ENCODE measurements around the gene SEC24D.

The SEC24D gene

DNA sequence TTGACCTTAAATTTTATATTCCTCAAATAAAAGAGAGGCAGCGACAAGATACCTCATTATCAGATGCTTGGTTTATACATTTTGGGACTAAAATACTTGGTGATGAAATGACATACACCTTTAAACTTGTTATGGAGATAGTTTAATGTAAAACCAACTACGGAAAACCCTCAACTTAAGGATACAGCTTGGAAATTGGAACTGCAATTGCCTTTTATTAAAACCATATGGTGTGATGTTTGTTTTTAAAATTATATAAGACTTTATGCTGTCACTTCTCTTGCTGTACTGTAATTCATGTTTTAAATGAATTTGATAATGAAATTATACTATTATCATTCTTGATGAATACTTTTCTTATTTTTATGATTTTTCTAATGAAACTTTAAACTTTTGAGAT lies 124.9 kb downstream of the SEC24D start:
- no peak for TF ChIP-seq ZNF560 (tag by site-specific recombination; IDR thresholded peaks at IDR 0.05; ENCODE audit: borderline replicate concordance)
- TF ChIP-seq ZNF555 (tag by site-specific recombination; conservative IDR thresholded peaks at IDR 0.05), result no peak
- TF ChIP-seq ZNF473 (tag by site-specific recombination; IDR thresholded peaks at IDR 0.05), result no peak
- TF ChIP-seq EGR2 (tag by site-specific recombination; IDR thresholded peaks at IDR 0.05; ENCODE audit: low read depth), result no peak
- TF ChIP-seq, protein P1, sequence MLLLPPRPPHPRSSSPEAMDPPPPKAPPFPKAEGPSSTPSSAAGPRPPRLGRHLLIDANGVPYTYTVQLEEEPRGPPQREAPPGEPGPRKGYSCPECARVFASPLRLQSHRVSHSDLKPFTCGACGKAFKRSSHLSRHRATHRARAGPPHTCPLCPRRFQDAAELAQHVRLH (tag by site-specific recombination; IDR thresholded peaks at IDR 0.05), result no peak
- TF ChIP-seq ZNF366 (tag by site-specific recombination; conservative IDR thresholded peaks at IDR 0.05), result no peak
- no peak for TF ChIP-seq ZNF175 (tag by site-specific recombination; IDR thresholded peaks at IDR 0.05)
- no peak for TF ChIP-seq YY2 (tag by site-specific recombination; IDR thresholded peaks at IDR 0.05)
- no peak for TF ChIP-seq ZNF426 (tag by site-specific recombination; IDR thresholded peaks at IDR 0.05)
- TF ChIP-seq, protein P2, sequence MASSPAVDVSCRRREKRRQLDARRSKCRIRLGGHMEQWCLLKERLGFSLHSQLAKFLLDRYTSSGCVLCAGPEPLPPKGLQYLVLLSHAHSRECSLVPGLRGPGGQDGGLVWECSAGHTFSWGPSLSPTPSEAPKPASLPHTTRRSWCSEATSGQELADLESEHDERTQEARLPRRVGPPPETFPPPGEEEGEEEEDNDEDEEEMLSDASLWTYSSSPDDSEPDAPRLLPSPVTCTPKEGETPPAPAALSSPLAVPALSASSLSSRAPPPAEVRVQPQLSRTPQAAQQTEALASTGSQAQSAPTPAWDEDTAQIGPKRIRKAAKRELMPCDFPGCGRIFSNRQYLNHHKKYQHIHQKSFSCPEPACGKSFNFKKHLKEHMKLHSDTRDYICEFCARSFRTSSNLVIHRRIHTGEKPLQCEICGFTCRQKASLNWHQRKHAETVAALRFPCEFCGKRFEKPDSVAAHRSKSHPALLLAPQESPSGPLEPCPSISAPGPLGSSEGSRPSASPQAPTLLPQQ (tag by site-specific recombination; IDR thresholded peaks at IDR 0.05), result no peak
- TF ChIP-seq, protein P3, sequence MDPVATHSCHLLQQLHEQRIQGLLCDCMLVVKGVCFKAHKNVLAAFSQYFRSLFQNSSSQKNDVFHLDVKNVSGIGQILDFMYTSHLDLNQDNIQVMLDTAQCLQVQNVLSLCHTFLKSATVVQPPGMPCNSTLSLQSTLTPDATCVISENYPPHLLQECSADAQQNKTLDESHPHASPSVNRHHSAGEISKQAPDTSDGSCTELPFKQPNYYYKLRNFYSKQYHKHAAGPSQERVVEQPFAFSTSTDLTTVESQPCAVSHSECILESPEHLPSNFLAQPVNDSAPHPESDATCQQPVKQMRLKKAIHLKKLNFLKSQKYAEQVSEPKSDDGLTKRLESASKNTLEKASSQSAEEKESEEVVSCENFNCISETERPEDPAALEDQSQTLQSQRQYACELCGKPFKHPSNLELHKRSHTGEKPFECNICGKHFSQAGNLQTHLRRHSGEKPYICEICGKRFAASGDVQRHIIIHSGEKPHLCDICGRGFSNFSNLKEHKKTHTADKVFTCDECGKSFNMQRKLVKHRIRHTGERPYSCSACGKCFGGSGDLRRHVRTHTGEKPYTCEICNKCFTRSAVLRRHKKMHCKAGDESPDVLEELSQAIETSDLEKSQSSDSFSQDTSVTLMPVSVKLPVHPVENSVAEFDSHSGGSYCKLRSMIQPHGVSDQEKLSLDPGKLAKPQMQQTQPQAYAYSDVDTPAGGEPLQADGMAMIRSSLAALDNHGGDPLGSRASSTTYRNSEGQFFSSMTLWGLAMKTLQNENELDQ (tag by site-specific recombination; IDR thresholded peaks at IDR 0.05; ENCODE audit: low read depth), result no peak
- no peak for TF ChIP-seq ZNF530 (tag by site-specific recombination; IDR thresholded peaks at IDR 0.05; ENCODE audit: low read depth)
- no peak for TF ChIP-seq ZNF785 (tag by site-specific recombination; IDR thresholded peaks at IDR 0.05)
- TF ChIP-seq ZNF521 (tag by site-specific recombination; IDR thresholded peaks at IDR 0.05), result no peak
- no peak for TF ChIP-seq BCL11B (tag by site-specific recombination; IDR thresholded peaks at IDR 0.05; ENCODE audit: low read depth)
- no peak for TF ChIP-seq SP3 (tag by site-specific recombination; IDR thresholded peaks at IDR 0.05)
- no peak for TF ChIP-seq WT1 (tag by site-specific recombination; IDR thresholded peaks at IDR 0.05)
- H3K4me3 ChIP-seq (ENCODE audit: low read depth, low read length), result no peak overlapping the region
- H3K27ac ChIP-seq (ENCODE audit: extremely low read depth, low read depth, low read length), result no peak overlapping the region
- ChIA-PET CTCF (no interaction called here), POLR2A (interaction anchor here (0.6 to 1.0 kb wide), 2 partner anchors 26 to 119 kb away, joined by 3 read pairs; partner anchors contain the start of gene METTL14)
- H3K36me3 ChIP-seq (ENCODE audit: control insufficient read depth in 2 of 2, insufficient read depth in 1 of 2, low read length in 2 of 2), result peaks cover 12 to 72% of the 10 kb centered on the region in 2 experiments
- no peaks in the 10 kb centered on the region for H3K4me1 ChIP-seq (ENCODE audit: control insufficient read depth, insufficient read depth, low read length)
- H3K9me3 ChIP-seq (ENCODE audit: control insufficient read depth, insufficient read depth, low read depth, low read length), result no peaks in the 10 kb centered on the region

DNA sequence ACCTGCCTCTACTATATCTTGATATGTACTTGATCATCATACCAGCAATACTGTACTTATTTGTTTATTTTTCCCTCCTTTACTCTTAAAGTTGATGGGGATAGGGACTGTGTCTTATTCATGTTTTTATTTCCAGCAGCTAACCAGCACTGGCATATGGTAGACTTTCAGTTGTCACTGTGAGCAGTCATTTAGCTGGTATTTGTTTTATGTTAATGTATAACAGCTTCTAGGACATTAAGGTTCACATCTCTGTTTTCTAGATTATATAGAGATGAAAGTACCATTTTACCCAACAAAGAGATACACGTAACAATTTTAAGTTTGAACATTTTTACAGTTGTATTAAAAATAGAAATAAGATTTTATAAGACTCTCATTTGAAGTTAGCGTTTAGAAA lies 132.8 kb downstream of the SEC24D start:
- CTCF ChIA-PET, result interaction anchor here (0.7 kb wide), 3 partner anchors 10 to 93 kb away, joined by 3 read pairs; no protein-coding TSS in a partner anchor
- H3K36me3 ChIP-seq (ENCODE audit: control insufficient read depth in 2 of 2, insufficient read depth in 1 of 2, low read length in 2 of 2), result peaks cover 33 to 77% of the 10 kb centered on the region in 2 experiments
- no peak overlapping the region for H3K4me3 ChIP-seq (ENCODE audit: low read depth, low read length)
- no peaks in the 10 kb centered on the region for H3K4me1 ChIP-seq (ENCODE audit: control insufficient read depth, insufficient read depth, low read length)
- TF ChIP-seq ZNF792 (tag by site-specific recombination; IDR thresholded peaks at IDR 0.05), result no peak
- TF ChIP-seq ZNF221 (tag by site-specific recombination; IDR thresholded peaks at IDR 0.05; ENCODE audit: borderline replicate concordance), result no peak
- TF ChIP-seq ZNF121 (tag by site-specific recombination; IDR thresholded peaks at IDR 0.05), result no peak
- no peak for TF ChIP-seq ZNF416 (tag by site-specific recombination; IDR thresholded peaks at IDR 0.05)
- no peak for TF ChIP-seq ZNF677 (tag by site-specific recombination; IDR thresholded peaks at IDR 0.05)
- TF ChIP-seq ZNF660 (tag by site-specific recombination; IDR thresholded peaks at IDR 0.05), result no peak
- no peak for TF ChIP-seq ZBTB21 (tag by site-specific recombination; IDR thresholded peaks at IDR 0.05)
- no peak overlapping the region for H3K27ac ChIP-seq (ENCODE audit: extremely low read depth, low read depth, low read length)
- no peaks in the 10 kb centered on the region for H3K9me3 ChIP-seq (ENCODE audit: control insufficient read depth, insufficient read depth, low read depth, low read length)
- POLR2A ChIA-PET, result no interaction called here

Measured in HEK293 (cell line).